NCI-H446 (cell line): ENCODE results near the gene XYLT1.

Experiments
- DNase-seq, 2 experiments: peaks; one replicate each; lab custom pipeline; 2025; lab: John Stamatoyannopoulos, UW

Gene XYLT1

GRCh38 chr16:17375461-17376304 lies 95.1 kb downstream of the XYLT1 start:
- no peak for DNase-seq

DNA sequence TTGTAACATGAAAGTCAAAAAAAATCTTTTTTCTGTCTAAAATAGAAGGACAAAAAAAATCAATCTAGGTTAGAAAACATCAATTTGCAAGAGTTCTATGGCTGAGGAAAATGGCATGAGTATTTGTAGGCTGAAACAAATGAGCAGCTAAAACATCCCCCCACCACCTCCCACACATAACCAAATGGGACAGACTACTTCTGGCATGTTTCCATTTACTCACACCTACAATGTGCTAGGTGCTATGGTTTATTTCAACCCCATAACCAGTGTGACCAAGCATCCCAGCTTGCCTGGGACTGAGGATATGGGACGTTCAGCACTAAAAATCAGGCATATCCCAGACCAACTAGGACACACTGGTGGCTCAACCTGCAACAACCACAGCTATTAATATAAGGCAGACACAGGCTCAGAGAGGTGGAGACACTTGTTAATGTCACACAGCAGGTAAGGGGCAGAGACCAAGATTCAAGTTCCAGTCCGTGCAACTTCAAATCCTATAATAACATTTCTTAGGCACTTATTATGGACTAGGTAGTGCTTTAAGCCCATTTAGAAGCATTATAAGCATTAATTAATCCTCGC lies 96.0 kb downstream of the XYLT1 start:
- no peak for DNase-seq

DNA sequence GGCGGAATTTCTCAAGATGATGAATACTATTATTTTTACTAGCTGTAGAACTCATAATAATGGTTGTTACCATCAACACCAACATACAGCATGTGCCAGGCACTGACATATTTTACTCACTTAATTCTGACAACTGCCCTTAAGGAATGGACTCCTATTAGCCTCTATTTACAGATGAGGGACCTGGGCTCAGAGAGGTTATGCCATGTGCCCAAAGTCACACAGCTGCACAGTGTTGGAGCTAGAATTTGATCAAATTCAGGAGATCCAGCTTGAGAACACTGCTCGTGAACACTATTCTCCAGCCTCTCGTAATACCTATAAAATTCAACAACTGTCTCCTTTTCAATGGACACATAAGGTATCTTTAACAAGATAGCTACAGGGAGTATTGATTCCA lies 97.2 kb downstream of the XYLT1 start:
- DNase-seq, result no peak

DNA sequence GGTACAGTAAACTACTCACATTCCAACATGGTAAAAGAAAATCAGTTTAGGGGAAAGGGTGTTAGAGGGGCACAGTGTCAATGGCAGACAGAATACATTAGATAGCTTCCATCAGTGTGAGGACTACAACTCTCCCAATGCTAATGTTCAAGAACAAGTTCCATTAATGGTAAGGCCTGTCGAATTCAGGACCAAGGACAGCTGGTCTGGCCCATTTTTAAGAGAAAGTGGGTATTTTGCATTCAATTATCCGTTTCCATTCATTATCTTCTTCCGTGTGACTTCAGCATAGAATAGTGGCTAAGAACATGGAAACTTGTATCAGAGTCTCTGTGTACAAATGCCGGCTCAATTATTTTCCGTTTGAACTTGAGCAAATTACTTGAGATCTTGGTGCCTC lies 98.4 kb downstream of the XYLT1 start:
- DNase-seq, result no peak

GRCh38 chr16:17371299-17371698 lies 99.5 kb downstream of the XYLT1 start:
- DNase-seq, result no peak

DNA sequence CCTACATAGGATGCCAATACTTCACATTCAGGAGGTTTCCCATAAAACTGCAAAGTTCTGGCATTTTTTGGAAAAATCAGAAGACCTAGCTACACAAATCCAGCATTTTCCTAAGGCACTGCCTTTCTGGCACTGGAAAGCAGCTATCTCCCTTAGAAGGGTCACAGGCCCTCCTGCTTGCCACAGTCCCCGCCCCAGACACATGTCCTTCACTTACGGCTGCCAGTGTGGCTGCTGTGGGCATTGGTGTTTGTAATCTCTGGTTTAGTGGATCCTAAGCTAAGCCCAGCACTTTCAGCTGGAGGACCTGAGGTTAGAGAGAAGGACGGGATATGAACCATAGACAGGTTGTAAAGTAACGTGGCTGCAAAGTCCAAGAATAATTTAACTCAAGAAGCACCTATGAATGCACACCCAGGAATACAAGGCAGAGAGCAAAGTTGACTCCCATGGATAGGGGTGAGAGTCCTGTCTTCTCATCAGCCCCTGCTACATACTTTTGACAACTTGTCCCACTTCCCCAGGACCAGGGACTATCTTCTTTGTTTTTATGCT lies 100.0 kb downstream of the XYLT1 start:
- DNase-seq, result no peak

DNA sequence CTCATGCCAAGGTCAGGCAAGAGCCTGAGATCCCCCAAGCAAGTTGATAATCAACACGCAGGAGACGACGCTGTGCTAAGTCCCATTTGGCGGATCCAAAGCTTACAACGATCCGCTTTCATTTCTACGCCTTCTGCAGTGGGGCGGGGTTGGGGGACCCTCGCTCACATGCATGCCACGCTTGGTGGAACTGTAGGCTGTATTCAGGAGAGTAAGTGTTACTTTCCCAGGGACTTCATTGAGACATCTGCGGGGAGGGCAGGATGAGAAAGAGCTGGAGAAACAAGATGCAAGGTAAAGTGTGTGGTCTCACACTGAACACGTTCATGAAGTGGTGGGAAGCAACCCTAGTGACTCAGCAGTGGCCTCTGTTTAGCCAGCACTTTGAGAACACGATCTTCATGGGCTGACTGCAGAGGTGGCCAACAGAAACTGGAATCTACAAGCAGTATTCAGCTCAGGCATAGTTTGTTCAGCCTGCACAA lies 100.5 kb downstream of the XYLT1 start:
- no peak for DNase-seq

DNA sequence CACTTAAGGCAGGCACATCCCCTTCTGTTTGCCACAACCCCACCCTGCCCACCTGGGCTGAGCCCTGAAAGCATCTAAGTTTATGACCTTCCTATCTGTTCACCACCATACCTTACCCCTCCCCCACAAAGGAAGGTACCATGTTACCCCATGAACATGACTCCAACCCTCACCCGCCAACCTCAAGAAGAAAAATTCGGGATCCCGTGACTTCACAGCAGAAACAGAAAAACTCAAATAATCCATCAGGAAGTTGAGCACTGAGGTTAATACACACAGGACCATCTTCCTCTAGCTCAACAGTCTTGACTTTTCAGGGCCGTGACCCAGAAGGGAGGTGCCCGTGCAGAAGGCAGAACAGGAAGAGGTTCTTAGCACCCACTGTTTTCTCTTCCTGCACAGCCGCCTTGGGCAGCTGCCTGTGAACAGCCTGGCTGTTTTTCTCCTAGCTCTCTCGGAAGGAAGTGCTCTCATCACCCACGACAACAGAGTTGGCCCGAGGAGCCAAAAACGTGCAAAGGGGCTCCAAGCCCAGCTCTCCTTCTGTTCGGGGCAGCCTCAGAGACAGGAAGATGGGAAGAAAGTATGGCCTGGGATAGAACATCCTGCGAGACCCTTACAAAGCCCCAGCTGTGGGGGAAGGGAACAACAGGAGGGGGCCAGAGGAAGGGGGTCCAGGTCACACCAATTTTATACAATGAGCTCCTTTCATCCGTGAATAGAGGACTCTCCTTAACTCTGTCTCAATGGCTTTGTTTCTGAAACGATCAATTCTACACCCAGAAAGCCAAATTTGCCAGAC lies 101.1 kb downstream of the XYLT1 start:
- DNase-seq, result no peak

- no peak for DNase-seq
Observed at GRCh38 chr16:17368951-17369350, 101.8 kb downstream of the XYLT1 start.

DNA sequence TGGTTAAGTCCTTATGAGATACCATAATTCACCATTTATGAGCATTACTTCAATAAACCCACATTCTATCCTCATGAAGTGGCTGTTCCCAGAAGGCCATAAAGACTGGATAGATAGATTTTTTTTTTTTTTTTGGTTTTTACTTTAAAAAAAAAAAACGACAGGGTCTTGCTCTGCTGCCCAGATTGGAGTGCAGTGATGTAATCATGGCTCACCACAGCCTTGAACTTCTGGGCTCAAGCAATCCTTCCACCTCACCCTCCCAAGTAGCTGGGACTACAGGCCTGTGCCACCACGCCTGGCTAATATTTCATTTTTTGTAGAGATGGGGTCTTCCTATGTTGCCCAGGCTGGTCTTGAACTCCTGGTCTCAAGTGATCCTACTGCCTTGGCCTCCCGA lies 102.3 kb downstream of the XYLT1 start:
- no peak for DNase-seq

- DNase-seq, result no peak
Observed at GRCh38 chr16:17367923-17368322, 102.8 kb downstream of the XYLT1 start.

GRCh38 chr16:17367036-17367435 lies 103.7 kb downstream of the XYLT1 start:
- DNase-seq, result no peak

DNA sequence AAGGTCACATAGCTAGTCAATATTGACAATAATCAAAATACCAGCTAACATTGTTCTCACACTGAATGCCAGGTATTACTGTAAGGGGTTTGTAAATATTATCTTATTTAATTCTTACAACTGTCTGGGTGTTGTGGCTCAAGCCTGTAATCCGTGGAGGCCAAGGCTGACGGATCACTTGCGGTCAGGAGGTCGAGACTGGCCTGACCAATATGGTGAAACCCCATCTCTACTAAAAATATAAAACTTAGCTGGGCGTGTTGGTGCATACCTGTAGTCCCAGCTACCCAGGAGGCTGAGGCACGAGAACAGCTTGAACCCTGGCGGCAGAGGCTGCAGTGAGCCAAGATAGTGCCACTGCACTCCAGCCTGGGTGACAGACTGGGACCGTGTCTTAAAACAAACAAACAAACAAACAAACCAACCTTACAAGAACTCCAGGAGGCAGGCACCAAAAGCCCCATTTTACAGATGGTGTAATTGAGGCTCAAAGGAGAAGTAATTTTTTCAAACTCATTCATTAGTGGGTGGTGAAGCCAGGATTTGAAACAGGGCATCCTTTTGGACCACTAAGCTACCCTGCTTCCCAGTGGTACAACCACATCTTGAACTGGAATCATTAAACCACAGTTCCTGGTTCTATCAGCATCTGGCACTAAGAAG lies 104.3 kb downstream of the XYLT1 start:
- no peak for DNase-seq

DNA sequence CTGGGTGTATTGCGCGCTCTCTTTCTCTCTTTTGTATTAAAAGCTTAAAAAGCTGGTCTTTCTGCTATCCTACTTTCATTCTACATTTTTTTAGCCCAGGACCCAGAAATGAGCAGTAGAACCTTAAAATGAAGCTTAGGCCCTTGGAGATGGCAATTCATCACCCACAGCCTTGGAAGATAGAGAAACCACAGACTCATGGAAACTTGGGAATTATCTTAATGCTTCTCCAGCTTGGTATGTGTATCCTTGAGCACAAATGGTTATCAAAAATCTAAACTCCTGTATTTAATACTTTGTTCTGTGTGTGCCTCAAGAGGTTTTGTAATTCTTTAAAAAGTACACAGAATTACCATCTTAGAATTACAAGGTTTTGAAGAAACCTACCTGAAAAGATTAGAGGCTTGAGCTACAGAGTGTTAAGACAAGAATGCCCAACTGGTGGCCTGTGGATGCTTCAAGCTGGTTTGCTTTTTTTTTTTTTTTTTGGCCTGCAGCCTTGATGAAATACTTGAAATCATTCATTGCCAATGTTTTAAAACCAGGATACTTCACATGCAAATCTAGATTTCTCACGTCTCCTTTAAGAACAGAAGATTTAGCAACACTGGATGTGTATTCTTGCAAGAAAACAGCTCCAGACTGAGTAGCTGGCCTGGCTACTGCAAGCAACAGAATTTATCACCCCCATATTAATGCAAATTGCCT lies 105.0 kb downstream of the XYLT1 start:
- peak in 1 of 2 experiments; percentile 6 for DNase-seq

DNA sequence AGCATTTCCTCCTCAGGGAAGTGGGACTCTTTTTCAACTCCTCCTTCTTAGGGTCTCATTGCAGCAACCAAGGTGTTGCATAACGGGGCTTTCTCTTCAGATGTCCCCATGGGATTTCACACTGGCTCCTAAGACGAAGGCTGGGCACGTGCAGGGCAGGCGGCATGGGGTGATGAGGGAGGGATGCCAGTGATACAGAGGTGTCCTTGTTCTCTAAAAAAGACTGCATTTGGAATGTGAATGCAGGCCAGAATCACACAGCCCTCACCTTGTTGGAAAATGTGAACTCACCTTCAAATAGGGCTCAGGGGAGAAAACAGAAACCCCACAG lies 105.6 kb downstream of the XYLT1 start:
- no peak for DNase-seq

- peak in 1 of 2 experiments; percentile 45 for DNase-seq
Observed at GRCh38 chr16:17364319-17365210, 106.2 kb downstream of the XYLT1 start.

DNA sequence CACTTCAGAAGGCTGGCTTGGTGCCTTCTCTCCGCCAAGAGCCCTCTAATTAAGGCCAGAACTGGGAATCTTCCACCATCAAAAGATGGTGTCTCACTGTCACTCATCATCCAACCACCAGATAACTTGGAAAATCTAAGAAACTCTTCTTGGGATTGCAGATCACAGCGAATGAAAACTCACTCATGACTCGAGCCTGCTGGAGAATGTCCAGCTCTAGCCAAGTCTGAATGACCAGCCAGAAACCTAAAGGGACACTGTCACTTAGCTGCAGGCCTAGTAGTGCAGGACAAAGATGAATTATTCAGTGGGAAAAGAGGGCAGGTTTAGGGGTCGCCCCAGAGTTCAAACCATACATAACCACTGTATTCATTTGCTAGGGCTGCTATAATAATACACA lies 107.8 kb downstream of the XYLT1 start:
- no peak for DNase-seq

DNA sequence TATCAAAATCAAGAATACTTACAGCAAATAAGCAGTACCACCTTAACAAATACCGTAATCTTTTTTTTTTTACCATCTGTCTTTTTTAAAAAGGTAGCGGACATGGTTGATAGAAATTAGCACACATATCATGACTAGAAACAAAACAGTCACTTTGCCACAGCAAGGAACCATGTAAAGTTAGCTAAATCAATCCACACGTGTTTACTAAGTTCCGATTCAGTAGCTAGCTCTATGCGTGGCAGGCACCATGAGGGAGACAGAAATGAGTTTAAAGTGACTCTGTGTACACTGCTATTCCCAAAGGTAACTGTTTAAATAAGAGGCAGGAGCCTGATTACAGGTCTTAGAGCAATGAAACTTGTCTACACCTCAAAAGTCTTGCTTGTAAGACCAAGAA lies 108.6 kb downstream of the XYLT1 start:
- DNase-seq, result no peak

GRCh38 chr16:17360693-17361122 lies 110.1 kb downstream of the XYLT1 start:
- no peak for DNase-seq

DNA sequence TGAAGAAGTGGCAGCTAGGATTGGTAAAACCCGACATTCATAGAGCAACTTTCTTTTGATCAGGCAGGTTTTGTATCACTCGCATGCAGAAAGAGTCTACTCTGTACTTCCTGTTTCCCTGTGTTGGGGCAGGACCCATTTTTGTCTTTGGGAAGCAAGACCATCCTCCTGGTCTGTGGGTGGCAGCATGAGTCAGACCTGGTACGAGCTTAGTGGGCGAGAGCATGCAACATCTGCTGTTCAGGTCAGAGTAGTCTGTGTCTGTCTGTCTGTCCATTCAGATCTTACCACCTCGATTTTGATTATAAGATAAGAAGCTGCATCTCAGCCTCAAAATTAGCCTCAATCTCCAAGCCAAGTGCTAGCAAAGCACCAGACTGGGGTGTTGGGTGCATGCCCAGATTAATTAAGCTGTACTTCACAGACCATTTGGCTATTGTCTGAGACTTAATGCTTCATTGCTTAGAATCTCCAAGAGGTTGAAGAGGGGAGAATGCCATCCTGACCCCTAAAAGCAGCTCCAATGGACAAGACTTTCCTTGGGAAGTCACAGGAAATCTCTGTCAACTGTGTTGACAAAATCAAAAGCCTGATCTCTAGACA lies 110.9 kb downstream of the XYLT1 start:
- peak; percentile 18 to 49 for DNase-seq
